AG04450 (cell line): Measurements from ENCODE around the gene FCHSD1. TPM values are rescaled to one million over a fixed set of nuclear protein-coding genes. Genes with fewer than 3 reads are reported as not detected.

ENCODE experiments used
- CTCF ChIA-PET: fragments of 300-600, 350-600 bp; formaldehyde crosslinking; extraction: SDS; loops from one replicate; lab custom pipeline; 2022; ENCODE audit warnings: antibody characterized with exemption, inconsistent platforms; lab: Charles Lee
- POLR2A ChIA-PET: fragments of 350-600 bp; formaldehyde crosslinking; extraction: SDS; loops from one replicate; lab custom pipeline; 2021; ENCODE audit warnings: antibody characterized with exemption, inconsistent platforms; lab: Yijun Ruan, JAX
- DNase-seq: peaks from one replicate; pipeline ENCODE4 v3.0.0-alpha.2; 2011; ENCODE audit warnings: low read depth, low spot score
- H3K27ac ChIP-seq: one replicate; pipeline ENCODE4 v1.5.1; 2012; ENCODE audit warnings: low read depth, low read length, control low read depth
- H3K27me3 ChIP-seq: one replicate; pipeline ENCODE4 v1.6.0; 2012; ENCODE audit warnings: low read length; ENCODE audit not compliant: control insufficient read depth, insufficient read depth
- H3K4me3 ChIP-seq: 2 replicates; pipeline ENCODE4 v1.5.1; 2011; ENCODE audit warnings: mild to moderate bottlenecking, low read depth, low read length, control low read depth
- H3K9me3 ChIP-seq: 2 replicates; pipeline ENCODE4 v1.5.1; 2012; ENCODE audit warnings: low read length; ENCODE audit not compliant: control insufficient read depth, insufficient read depth
- polyA plus RNA-seq: library from polyadenylated mRNA; depleted of rRNA; stranded (reverse); fragments of >200 nt; gene quantifications from 2 replicates; pipeline ENCODE4 v1.2.3, GENCODE V29; 2011
- TF ChIP-seq, protein P1 (sequence below): IDR thresholded peaks from 2 replicates; pipeline ENCODE4 v1.5.1; 2011; ENCODE audit warnings: low read depth, low read length, control low read depth, inconsistent platforms

Gene FCHSD1
- polyA plus RNA-seq, 1 experiment = 28.1 TPM

DNA sequence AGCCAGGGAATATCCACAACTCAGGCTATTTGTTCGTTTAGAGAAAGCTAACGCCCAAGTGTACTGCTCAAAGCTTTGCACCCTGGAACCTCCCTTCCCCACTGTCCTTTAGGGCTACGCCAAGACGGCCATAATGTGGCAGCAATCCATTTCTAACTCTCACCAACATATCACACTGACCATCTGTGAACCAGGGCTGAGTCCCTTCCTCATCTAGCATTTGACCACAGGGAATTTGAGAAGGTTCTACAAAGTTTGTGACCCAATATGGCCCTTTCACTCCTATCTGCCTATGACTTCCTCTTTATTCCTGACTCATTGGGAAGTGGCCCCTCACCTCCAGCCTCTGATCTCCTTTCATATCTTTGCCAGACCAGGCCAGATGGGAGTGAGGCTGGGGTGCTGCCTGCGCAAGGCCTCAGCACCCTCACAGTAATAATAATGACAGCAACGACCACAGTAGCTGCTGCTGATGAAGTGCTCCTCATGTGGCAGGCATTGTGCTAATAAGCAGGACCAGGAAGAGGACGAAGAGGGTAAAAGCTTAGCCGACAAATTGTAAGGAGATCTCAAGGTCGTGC is 40.2 kb upstream of the FCHSD1 start:
- DNase-seq = no peak
- TF ChIP-seq, protein P1, sequence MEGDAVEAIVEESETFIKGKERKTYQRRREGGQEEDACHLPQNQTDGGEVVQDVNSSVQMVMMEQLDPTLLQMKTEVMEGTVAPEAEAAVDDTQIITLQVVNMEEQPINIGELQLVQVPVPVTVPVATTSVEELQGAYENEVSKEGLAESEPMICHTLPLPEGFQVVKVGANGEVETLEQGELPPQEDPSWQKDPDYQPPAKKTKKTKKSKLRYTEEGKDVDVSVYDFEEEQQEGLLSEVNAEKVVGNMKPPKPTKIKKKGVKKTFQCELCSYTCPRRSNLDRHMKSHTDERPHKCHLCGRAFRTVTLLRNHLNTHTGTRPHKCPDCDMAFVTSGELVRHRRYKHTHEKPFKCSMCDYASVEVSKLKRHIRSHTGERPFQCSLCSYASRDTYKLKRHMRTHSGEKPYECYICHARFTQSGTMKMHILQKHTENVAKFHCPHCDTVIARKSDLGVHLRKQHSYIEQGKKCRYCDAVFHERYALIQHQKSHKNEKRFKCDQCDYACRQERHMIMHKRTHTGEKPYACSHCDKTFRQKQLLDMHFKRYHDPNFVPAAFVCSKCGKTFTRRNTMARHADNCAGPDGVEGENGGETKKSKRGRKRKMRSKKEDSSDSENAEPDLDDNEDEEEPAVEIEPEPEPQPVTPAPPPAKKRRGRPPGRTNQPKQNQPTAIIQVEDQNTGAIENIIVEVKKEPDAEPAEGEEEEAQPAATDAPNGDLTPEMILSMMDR = no peak
- Histone ChIP-seq H3K9me3 (no peaks in the 10 kb centered on the region), H3K27me3 (peaks cover 34% of the 10 kb centered on the region), H3K4me3 (no peak overlapping the region), H3K27ac (no peak overlapping the region)
- ChIA-PET POLR2A (interaction anchor here (0.7 to 2.2 kb wide), 3 partner anchors 269 to 321 kb away, joined by 3 to 7 read pairs (median 3); partner anchors contain the start of genes GNPDA1 and RNF14), CTCF (interaction anchor here (0.5 to 16.0 kb wide), 60 partner anchors 8 to 958 kb away, joined by 3 to 422 read pairs (median 5); partner anchors contain the start of genes ARAP3, DELE1, DIAPH1 and FCHSD1)

DNA sequence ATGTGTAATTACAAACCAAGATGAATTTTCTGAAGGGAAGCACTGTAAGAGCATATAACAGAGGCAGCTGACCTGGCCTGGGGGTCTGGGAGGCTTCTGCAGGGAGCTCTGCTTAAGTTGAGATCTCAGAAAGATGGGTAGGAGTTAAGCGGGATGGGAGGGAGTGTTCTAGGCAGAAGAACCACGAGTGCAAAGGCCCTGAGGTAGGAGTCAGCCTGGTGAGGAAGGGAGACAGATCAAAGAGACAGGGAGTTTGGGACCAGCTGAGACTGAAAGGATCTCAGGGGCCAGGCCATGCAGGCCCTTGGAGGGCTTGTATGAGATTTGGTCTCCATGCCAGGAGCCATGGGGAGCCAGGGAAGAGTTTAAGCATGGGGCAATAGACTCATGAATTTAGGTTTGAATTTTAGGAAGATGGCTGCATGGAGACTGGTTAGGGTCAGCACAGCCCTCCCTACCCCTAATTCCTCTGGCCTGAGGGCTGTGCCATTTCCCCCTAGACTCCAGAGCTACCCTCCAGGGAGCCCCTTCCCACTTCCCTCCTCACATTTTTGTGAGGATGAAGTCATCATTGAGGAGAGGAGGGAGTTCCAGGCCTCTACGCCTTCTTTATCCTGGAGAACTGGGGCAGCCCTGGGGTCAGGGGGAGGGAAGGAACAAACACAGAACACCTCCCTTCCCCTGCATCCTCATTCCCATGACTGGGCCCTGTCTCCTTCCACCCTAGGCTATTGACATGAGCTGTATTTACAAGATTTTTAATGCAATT is 35.6 kb upstream of the FCHSD1 start:
- H3K27me3 ChIP-seq = peaks cover 31% of the 10 kb centered on the region
- H3K4me3 ChIP-seq = no peak overlapping the region
- DNase-seq = no peak
- POLR2A ChIA-PET = no interaction called here
- H3K27ac ChIP-seq = no peak overlapping the region
- TF ChIP-seq, protein P1 = no peak
- CTCF ChIA-PET = interaction anchor here (1.2 to 1.7 kb wide), 4 partner anchors 15 to 274 kb away, joined by 3 to 10 read pairs (median 7); partner anchors contain the start of gene PCDH1
- H3K9me3 ChIP-seq = no peaks in the 10 kb centered on the region

- Histone ChIP-seq H3K27ac (no peak overlapping the region), H3K9me3 (no peaks in the 10 kb centered on the region), H3K4me3 (no peak overlapping the region), H3K27me3 (peaks cover 21% of the 10 kb centered on the region)
- CTCF ChIA-PET = interaction anchor here (1.2 kb wide), 1 partner anchor 275 kb away, joined by 3 read pairs; no protein-coding TSS in a partner anchor
- TF ChIP-seq, protein P1 = no peak
- DNase-seq = no peak
- POLR2A ChIA-PET = no interaction called here
Measured at GRCh38 chr5:141685591-141685990, 34.4 kb upstream of the FCHSD1 start.

DNA sequence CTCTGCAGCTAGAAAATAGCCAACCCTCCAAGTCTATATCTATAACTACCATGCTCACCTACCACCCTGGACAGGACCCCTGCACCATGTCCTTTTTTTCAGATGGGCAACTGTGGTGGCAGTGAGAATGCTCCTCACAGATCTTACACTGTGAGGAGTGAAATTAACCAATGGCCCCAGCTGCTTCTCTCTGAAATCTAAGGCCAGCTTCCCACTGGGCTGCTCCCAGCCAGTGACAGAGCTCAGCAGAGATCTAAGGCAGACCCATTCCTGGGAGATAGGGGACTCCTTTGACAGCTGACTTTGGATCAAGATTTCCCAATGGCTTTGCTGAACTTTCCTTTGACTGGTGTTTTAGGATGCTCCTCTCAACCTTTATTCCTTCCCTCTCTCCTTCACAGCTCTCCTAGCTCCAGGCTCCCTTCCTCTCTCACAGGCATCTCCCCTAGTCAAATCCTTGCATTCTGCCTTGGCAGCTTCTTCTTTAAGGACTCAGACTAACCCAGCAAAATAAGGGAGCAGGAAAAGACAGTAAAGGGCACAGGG is 32.5 kb upstream of the FCHSD1 start:
- H3K27me3 ChIP-seq = peaks cover 3% of the 10 kb centered on the region
- POLR2A ChIA-PET = interaction anchor here (0.6 kb wide), 1 partner anchor 363 kb away, joined by 4 read pairs; no protein-coding TSS in a partner anchor
- TF ChIP-seq, protein P1 = no peak
- H3K9me3 ChIP-seq = no peaks in the 10 kb centered on the region
- no peak overlapping the region for H3K27ac ChIP-seq
- no peak overlapping the region for H3K4me3 ChIP-seq
- CTCF ChIA-PET = interaction anchor here (0.7 to 3.9 kb wide), 7 partner anchors 9 to 284 kb away, joined by 3 to 31 read pairs (median 3); no protein-coding TSS in a partner anchor
- no peak for DNase-seq
